ENCODE measurements around the gene XRCC5.
"Not testable (repeated sequence)": the region's sequence is repeated elsewhere in the genome, so short reads cannot be mapped to it uniquely, and the experiment has no call there.

XRCC5 gene

DNA sequence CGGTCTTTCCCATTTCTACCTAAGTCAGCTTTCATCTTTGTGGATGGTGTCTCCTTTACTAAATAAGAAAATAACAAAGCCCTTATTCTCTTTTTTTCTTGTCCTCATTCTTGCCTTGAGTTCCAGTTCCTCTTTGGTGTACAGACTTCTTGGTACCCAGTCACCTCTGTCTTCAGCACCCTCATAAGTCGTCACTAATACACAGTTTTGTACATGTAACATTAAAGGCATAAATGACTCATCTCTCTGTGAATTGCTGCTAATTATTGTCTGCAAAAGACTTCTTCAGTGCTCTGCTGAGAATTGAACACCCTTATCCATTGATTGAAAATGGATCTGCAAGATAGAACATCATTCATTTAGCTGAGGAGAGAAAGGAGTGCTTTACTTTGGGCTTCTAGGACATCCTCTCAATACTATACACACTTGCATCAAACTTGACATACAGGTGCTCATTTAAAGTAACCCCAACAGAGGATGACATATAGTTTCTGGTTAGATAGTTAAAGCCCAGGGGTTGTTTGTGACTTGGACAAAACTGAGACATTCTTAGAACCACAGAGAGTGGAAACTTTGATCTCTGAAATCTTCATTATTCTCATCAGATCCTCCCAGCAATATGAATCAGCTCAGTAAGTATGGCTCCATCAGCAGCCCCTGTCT lies 97.0 kb downstream of the XRCC5 start:
- no peak for DNase-seq

- no peak for DNase-seq
Measured at GRCh38 chr2:216206821-216207220, 97.7 kb downstream of the XRCC5 start.

DNA sequence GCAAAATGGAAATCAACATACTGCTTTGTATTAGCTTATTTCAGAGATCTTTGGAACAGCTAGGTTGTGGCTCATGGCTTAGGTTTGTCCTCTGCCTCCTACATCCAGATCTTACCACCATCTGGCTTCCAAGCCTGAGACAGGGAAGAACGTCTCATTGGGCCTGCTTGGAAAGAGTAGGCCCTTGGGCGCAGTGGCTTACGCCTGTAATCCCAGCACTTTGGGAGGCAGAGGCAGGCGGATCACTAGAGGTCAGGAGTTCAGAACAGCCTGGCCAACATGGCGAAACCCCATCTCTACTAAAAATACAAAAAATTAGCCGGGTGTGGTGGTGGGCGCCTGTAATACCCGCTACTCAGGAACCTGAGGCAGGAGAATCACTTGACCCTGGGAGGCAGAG lies 99.5 kb downstream of the XRCC5 start:
- not testable (repeated sequence) for DNase-seq

- no peak for DNase-seq
Measured at GRCh38 chr2:216210701-216211540, 101.8 kb downstream of the XRCC5 start.

- DNase-seq: no peak
Measured at GRCh38 chr2:216211614-216212145, 102.5 kb downstream of the XRCC5 start.

- DNase-seq: no peak
Measured at GRCh38 chr2:216214768-216215167, 105.6 kb downstream of the XRCC5 start.

- DNase-seq: no peak
Measured at GRCh38 chr2:216215658-216216390, 106.7 kb downstream of the XRCC5 start.

DNA sequence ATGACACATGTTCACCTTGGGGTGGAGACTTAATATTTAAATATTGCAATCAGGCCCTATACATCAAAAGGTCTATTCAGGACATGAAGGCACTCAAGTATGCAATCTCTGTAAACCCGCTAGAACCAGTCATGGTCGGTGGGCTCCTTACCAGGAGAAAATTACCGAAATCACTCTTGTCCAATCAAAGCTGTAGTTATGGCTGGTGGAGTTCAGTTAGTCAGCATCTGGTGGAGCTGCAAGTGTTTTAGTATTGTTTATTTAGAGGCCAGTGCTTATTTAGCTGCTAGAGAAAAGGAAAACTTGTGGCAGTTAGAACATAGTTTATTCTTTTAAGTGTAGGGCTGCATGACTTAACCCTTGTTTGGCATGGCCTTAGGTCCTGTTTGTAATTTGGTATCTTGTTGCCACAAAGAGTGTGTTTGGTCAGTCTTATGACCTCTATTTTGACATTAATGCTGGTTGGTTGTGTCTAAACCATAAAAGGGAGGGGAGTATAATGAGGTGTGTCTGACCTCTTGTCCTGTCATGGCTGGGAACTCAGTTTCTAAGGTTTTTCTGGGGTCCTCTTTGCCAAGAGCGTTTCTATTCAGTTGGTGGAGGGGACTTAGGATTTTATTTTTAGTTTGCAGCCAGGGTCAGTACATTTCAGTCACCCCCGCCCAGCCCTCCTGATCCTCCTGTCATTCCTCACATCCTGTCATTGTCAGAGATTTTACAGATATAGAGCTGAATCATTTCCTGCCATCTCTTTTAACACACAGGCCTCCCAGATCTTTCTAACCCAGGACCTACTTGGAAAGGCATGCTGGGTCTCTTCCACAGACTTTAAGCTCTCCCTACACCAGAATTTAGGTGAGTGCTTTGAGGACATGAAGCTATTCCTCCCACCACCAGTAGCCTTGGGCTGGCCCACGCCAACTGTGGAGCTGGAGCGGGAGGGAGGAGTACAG lies 108.1 kb downstream of the XRCC5 start:
- DNase-seq: no peak

- DNase-seq: no peak
Measured at GRCh38 chr2:216217904-216218260, 108.7 kb downstream of the XRCC5 start.

GRCh38 chr2:216219861-216220260 lies 110.7 kb downstream of the XRCC5 start:
- no peak for DNase-seq

DNA sequence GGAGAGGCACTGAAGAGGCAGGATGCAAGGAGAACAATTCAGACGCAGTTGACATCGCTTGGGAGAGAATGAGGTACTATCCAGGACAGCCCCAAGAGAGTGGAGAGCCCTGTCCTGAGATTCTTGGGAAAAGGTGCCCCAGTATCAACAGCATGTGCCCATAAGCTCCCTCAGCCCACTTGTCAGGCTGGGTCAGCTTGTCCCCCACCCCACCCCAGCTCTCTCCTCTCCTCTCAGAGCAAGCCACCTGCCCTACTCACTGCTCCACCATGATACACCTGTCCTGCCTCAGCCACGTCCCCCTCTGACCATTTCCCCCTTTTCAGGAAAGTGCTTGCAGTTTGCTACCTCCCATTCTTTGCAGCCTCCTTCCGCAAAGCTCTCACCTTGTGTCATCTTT lies 111.8 kb downstream of the XRCC5 start:
- no peak for DNase-seq

GRCh38 chr2:216221811-216222210 lies 112.7 kb downstream of the XRCC5 start:
- no peak for DNase-seq

GRCh38 chr2:216222650-216223352 lies 113.7 kb downstream of the XRCC5 start:
- no peak for DNase-seq

- DNase-seq: no peak
Measured at GRCh38 chr2:216224388-216224787, 115.2 kb downstream of the XRCC5 start.

GRCh38 chr2:216229277-216229914 lies 120.2 kb downstream of the XRCC5 start:
- DNase-seq: no peak

DNA sequence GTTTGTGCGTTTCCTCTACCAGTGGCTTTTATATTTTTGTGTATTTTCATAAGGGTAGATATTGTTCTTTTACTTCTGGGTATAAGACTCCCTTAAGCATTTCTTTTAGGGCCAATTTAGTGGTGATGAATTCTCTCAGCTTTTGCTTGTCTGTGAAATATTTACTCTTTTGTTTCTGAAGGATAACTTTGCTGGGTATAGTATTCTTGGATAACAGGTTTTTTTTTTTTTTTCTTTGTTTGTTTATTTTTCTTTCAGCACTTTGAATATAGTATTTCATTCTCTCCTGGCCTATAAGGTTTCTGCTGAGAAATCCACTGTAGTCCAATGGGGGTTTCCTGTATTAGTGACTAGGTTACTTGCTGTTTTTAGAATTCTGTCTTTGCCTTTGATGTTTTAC lies 122.7 kb downstream of the XRCC5 start:
- no peak for DNase-seq

GRCh38 chr2:216232721-216233120 lies 123.6 kb downstream of the XRCC5 start:
- DNase-seq: no peak

DNA sequence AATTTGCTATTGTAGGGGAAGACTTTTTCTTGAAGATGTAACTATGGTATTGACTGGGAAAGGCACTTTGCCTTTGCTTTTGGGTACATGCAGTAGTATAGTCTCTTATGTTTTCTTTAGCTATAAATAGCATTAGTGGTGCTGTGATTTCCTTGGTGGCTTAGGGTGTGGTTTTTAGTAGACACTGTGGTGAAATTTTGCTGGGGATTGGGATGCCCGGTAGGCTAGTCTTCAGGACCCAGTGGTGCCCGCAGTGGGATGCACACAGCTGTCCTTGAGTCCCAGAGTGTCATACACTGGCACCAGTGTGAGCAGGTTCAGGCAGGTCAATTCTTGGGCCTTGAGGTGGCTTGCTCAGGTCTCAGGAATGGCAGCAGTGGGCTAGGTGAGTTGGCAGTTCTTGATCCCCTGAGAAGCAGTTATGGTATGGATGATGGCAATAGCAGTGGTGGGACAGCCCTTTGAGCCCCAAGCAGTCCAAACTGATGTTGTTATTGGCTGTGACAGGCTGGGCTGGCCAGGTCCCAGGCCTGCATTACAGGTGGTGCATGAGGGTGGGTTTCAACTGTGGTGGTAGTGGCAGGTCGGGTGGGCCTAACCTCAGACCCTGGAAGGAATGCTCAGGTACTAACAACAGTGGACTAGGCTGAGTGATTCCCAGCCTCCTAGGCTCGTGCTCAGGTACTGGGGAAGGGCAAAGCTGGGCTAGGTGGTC lies 124.3 kb downstream of the XRCC5 start:
- DNase-seq: no peak

DNA sequence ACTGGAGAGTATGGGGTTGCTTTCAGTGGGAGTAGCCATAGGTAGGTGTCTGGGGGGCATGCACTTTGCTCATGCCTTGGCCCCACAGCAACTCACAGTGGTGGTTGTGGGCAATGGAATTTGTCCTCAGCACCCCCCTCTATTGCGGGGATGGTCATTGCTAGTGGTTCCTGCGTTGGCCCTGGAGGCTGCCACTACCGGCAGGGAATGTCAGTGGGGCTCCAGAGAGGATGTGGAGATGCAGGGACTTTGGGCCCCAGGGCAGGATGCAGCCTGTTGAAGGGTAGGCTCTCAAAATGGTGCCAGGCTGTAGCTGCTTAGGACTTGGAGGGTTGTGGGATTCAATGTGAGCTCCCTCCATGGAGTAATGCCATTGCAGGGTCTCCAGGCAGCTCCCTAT lies 125.0 kb downstream of the XRCC5 start:
- no peak for DNase-seq

DNA sequence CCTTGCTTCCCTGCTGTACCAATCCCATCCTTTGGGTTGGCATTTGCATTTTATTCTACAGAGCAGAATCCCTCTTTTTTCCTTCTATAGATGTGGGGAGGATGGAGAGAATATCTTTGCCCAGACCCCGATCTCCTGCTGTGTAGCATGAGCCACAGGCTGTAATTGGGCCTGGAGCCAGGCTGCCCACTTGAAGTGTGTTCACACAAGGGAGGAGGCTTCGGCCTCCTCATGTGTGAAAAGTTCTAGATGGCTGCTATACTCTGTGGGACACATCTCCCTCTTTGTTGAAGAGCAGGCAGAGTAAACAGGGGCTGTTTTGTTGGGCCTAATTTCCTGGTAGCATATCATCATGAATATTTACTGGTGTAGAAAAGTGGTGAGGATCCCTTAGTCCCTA lies 126.3 kb downstream of the XRCC5 start:
- DNase-seq: no peak

DNA sequence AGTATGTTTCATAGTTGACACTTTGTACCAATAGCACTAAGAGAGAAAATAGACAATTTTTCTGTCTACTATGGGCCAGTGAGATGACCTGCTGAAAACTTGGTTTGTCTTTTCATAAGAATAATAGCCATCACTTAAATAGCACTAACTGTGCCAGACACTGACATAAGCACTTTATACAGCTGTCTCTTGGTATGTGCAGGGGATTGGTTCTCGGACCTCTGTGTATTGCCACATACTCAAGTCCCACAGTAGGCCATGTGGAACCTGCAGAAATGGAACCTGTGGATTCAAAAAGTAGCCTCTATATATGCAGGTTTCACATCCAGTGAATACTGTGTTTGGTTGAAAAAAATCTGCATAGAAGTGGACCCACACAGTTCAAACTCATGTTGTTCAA lies 126.7 kb downstream of the XRCC5 start:
- DNase-seq: no peak

Data from NCI-H2029 treated with DMSO at 0.1 percent for 48 hours (cell line).